Thyroid gland (tissue), 4 donors: ENCODE results near the gene TRIM7.

Experiments
- CTCF ChIP-seq, 6 experiments: fragments of 200-600 bp in 3 of 6; fragments of 450-650 bp in 3 of 6; sonication (generic) in 3 of 6; IDR thresholded peaks; one replicate each; pipeline ENCODE4 v1.5.1; 2016 to 2019; ENCODE audit warnings: antibody characterized with exemption in 6 of 6, mild to moderate bottlenecking in 2 of 6, inconsistent platforms in 1 of 6, moderate library complexity in 1 of 6
- POLR2A ChIP-seq, 2 donors: fragments of 450-650 bp; IDR thresholded peaks; one replicate each; pipeline ENCODE4 v1.6.1; 2017; ENCODE audit warnings: antibody characterized with exemption in 2 of 2, mild to moderate bottlenecking in 2 of 2, moderate library complexity in 1 of 2

DNA sequence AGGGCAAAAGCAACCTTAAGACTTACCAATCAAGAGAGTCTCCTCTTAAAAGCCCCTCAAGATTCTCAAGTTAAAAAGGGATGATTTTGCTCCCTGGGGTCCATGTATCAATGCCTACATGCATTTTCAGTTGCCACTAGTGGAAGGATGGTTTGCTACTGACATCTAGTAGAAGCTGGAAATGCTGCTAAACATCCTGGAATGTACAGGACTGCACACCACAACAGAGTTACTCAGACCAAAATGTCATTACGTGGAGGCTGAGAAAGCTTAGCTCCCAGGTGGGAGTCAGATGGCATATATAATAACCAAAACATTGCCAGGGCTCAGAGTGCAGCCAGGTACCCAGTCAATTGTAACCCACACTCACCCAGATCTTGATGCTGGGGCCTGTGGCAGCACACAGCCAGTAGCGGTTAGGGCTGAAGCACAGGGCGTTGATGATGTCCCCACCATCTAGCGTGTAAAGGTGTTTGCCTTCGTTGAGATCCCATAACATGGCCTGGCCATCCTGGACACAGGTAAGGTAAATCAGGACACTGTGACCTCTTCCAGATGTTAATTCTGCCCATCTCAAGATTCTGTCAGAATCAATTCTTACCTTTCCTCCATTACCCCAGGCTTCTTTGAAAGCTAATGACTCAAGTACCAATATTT is 32.9 kb upstream of the TRIM7 start:
- no peak for TF ChIP-seq CTCF (IDR thresholded peaks at IDR 0.05)
- TF ChIP-seq POLR2A (IDR thresholded peaks at IDR 0.05) = no peak
